ENCODE data around the gene LIPH.
A peak's percentile ranks its signal among the peaks of the same experiment; 100 is the strongest.
"Not testable (repeated sequence)": the region's sequence is repeated elsewhere in the genome, so short reads cannot be mapped to it uniquely, and the experiment has no call there.

Gene LIPH

GRCh38 chr3:185552358-185552877, at the start of gene LIPH:
Gene LIPH, minus strand, starts transcription at chr3:185552588. Its CDS starts 117 bp downstream, at chr3:185552471.
- no peak for DNase-seq (ENCODE audit: low read depth in 2 of 2, low spot score in 1 of 2)

GRCh38 chr3:185595526-185595925, 43.1 kb upstream of the LIPH start:
- DNase-seq (ENCODE audit: low read depth in 2 of 2, low spot score in 1 of 2) = no peak

DNA sequence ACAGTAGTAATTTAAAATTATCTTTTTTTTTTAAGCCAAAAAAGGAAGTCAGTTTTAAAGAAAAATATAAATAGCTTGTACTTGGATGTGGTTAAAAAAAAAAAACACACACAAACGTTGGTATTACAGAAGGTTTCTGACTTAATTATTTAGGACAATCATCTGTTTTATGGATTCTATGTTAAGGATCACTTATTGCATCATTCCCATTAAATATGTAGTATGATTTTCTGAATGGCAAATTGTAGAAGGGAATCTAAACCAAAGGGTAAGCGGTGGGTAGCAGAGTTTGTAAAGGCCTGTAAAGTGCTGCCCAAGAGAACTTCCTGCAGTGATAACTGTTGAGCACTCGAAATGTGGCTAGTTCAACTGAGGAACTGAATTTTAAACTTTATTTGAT, 41.7 kb upstream of the LIPH start:
- no peak for DNase-seq (ENCODE audit: low read depth in 2 of 2, low spot score in 1 of 2)

DNA sequence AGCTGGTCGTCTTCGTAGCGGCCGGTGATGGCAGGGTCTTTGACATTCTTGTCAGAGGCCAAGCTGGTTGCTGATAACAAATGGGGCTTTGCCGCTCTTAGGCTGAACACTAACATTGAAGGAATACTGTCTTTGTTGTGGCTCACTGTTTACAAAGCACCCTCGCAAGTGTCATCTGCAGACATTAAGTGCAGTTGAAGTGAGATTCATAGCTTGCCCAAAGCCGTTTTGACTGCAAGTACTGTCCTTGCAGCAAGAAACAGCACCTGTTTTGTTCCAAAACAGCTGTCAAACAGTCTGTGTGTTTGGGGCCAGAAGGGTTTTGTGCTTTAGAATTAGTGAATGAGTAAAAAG, 34.3 kb upstream of the LIPH start:
- DNase-seq (ENCODE audit: low read depth in 2 of 2, low spot score in 1 of 2) = no peak

DNA sequence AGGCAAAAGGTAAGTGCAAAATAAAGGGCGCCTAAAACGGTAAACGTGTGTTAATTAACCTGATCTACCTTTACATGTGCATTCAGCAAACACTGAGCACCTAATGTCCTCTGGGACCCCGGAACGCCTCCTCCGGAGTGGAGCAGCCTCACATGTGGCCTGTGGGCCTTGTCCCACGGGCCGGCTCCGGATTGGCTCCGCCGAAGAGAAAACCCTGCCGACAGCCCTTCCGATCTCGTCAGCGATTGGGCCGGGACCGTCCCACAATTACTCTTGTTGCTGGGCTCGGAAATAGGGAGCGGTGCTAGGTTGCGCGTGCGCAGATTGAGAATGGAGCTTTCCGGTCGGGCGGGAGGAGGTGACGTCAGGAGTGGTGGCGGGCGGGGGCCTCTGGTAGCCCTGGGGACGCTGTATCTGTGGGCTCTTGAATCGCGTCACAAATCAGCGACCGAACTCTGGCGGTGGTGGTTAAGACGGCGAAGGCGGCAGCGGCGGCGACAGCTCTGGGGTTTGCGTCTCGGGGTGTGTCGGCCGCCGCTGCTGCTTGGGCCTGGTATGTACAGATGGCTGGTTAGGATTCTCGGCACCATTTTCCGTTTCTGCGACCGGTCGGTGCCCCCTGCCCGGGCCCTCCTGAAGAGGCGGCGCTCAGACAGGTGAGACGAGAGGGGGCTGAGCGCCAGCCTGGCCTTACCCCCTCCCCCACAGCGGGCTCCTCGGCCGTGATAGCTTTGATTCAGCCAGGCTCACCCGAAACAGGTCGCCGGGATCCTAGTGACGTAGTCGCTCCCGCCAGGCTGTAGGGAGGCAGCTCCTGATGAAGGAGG, 33.7 kb upstream of the LIPH start, which contains the start of gene SENP2:
TSS of gene SENP2 (plus strand) at position 437 of the 827 bp plus-strand sequence. CDS start at position 556, 119 bp downstream.
- DNase-seq (ENCODE audit: low read depth in 2 of 2, low spot score in 1 of 2) = peak; percentile 99

- no peak for DNase-seq (ENCODE audit: low read depth in 2 of 2, low spot score in 1 of 2)
Observed at GRCh38 chr3:185585518-185585858, 33.1 kb upstream of the LIPH start.

DNA sequence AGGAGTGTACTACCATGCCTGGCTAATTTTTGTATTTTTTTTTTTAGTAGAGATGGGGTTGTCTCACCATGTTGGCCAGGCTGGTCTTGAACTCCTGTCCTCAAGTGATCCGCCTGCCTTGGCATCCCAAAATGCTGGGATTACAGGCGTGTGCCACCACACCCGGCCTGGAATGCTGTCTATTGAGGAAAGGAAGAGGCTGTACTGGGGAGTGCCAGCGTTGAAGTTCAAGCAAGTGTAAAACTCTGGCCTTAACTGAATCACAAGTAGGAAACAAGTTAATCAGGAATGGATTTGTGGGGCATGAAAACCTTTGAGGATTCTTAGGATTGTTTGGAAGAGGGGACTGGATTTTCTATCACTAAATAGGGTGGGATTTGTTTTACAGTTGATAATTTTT, 32.3 kb upstream of the LIPH start:
- DNase-seq (ENCODE audit: low read depth in 2 of 2, low spot score in 1 of 2) = no peak

DNA sequence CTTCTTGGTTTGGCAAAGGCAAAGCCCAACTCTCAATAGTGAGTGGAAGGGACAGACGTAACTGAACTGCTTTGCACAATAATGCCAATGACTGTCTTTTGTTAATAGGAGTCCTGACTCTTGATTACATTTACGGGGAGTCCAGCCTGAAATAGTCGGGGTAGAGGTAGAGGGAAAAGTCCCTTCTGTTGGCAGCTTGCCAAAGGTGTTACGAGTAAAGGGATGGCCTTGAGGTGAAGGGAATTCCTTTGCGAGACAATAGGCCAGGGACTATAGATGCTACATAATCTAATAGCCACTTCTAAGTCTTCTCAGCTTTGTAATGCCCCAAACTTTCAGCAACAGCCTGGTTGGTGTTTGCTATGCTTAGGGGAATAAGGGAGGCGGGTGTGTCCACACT, 31.5 kb upstream of the LIPH start:
- no peak for DNase-seq (ENCODE audit: low read depth in 2 of 2, low spot score in 1 of 2)

- no peak for DNase-seq (ENCODE audit: low read depth in 2 of 2, low spot score in 1 of 2)
Observed at GRCh38 chr3:185582871-185583270, 30.5 kb upstream of the LIPH start.

DNA sequence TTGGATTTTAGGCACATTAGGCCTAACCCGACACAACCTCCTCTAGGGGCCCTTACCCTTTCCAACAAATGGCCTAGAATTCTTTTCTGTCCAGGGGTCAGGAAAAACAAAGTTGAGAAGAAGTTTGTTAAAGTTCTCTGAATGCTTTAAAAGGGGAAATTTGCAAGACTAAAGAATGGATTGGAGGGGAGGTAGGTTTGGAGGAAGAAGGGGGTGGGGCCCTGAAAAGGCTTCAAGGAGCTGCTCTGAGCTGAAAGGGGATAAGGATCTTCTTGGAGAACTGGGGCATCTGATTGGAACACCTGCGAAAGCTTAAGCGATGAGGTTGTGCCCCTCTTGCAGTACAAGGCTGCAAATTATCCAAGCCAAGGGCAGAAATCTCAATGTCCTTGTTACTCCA, 29.8 kb upstream of the LIPH start:
- DNase-seq (ENCODE audit: low read depth in 2 of 2, low spot score in 1 of 2) = no peak

DNA sequence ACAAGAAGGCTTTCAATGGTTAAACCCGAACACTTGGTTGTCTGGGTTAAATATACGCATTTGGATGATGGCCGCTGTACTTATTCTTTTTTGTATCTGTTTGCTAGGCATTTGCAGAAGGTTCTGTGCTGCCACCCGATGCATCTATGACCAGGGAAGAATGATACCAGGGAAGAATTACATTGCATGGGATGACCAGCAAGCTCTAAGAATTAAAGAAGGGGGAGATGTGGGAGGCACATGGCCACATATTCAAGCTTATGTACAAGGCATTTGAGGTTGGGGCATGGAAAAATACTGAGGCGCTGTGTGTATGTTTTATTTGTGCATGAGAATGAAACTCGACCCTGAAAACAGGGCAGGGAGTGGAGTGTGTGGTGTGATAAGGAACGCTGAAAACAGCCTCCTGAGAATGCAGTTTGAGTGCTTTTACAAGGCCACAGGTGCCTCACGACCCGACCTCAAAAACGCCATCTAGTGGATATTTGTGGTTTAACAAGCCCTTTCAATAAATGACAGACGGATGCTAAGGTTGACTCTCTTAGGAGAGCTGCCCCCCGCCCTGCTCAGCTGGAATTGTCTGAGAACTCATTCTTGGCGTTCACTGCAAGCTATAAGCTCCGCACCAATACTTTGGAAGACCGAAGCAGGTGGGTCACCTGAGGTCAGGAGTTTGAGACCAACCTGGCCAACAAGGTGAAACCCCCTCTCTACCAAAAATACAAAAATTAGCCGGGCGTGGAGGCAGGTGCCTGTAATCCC, 22.9 kb upstream of the LIPH start:
- not testable (repeated sequence) for DNase-seq (ENCODE audit: low read depth in 2 of 2, low spot score in 1 of 2)

GRCh38 chr3:185572183-185572582, 19.8 kb upstream of the LIPH start:
- no peak for DNase-seq (ENCODE audit: low read depth in 2 of 2, low spot score in 1 of 2)

GRCh38 chr3:185561958-185562357, 9.6 kb upstream of the LIPH start:
- no peak for DNase-seq (ENCODE audit: low read depth in 2 of 2, low spot score in 1 of 2)

DNA sequence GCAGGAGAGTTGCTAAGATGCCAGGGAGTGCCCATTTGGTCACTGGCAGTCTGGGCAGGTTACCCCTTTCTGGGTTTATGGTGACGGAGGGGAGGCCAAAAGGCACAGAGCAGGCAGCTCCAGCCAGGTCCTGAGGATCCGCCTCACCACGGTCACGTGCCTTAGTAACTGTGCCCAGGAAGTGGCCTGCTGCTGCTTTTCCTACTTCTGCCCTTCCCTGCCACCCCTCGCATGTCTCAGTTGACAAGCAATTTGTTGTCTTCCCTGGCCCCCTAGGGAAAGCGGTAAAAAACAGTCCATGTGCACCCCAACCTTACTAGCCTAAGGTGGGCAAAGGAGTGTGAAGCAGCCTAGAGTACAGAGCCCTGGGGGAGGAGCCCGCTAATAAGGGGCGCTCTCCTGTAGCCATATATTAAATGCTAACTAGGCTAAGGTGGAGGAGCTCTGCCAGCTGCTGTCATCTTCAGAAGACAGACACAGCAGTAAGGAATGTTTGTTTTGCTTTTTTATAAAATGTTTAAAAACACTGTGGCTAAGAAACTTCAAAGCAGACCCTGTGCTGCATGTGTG, 9.1 kb upstream of the LIPH start:
- no peak for DNase-seq (ENCODE audit: low read depth in 2 of 2, low spot score in 1 of 2)

DNA sequence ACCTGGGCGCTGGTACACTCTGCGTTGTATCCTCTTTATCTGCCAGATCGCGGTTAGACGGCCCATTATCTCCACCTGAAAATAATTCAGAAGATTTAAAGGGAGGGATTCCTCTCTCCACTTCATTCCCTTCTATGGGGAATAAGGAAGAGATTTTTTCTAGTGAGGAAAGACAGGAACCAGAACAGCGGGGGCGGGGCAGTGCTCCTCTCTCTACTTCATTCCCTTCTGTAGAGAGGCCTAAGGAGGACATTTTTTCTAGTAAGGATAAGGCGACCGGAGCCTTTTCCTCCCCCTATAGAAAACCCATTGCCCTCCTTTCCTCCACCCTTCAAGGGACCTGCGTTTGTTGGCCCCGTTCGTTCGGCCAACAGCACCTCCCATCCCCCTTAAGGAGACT, 8.3 kb upstream of the LIPH start:
- DNase-seq (ENCODE audit: low read depth in 2 of 2, low spot score in 1 of 2) = no peak

DNA sequence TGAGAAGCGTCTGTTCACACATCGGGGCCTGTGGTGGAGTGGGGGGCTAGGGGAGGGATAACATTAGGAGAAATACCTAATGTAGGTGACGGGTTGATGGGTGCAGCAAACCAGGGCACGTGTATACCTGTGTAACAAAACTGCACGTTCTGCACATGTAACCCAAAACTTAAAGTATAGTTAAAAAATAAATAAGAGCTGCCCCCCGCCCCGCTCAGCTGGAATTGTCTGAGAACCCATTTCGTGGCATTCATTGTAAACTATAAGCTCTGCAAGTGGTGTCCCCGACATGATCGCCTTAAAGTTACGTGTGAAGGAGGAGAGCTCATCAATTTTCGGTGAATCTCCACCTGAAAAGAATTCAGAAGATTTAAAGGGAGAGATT, 7.3 kb upstream of the LIPH start:
- no peak for DNase-seq (ENCODE audit: low read depth in 2 of 2, low spot score in 1 of 2)

DNA sequence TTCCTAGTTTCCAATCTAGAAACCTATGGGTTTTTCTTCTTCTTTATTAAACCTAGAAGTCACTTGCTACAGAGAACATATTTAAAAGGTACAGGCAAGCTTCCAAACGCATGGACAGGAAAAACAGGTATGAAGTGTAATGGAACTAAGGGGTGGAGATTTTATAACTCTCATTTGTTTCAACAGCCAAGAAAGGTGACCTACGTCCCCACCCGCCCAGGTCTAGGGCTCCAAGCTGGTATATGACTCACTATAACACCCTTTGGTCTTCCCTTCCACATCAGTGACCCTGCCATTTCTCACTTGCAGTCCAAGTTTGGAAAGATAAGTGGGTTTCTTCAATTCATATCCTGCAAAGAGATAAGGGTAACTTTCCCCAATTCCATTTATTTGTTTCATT, 6.0 kb upstream of the LIPH start:
- no peak for DNase-seq (ENCODE audit: low read depth in 2 of 2, low spot score in 1 of 2)

DNA sequence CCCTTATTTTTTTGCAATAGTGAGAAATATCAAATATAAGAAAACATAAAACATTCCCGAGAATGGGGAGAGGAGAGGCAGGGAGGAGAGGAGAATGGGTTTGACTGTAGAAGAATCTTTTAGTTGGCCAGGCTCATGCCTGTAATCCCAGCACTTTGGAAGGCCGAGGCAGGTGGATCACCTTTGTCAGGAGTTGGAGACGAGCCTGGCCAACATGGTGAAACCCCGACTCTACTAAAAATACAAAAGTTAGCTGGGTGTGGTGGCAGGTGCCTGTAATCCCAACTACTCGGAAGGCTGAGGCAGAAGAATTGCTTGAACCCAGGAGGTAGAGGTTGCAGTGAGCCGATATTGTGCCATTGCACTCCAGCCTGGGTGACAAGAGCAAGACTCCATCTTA, 4.3 kb upstream of the LIPH start:
- DNase-seq (ENCODE audit: low read depth in 2 of 2, low spot score in 1 of 2) = not testable (repeated sequence)

- DNase-seq (ENCODE audit: low read depth in 2 of 2, low spot score in 1 of 2) = no peak
Observed at GRCh38 chr3:185555860-185556347, 3.5 kb upstream of the LIPH start.

GRCh38 chr3:185555101-185555501, 2.7 kb upstream of the LIPH start:
- DNase-seq (ENCODE audit: low read depth in 2 of 2, low spot score in 1 of 2) = no peak

DNA sequence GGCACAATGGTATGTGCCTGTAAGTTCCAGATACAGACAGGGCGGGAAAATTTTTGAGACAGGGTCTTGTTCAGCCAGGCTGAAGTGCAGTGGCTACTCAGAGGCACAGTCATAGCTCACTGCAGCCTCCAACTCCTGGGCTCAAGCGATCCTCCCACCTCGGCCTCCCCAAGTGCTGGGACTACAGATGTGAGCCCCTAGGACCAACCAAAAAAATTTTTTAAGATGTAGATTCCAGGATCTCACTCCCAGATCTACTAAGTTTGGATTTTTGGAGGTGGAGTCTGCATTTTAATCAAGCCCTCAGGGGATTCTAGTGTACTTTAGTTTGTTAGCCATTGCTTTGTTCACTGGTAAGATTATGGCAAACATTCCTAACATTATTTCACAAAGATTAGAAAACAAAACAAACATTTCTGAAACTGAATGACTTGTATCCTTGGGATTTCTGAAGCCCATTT, 2.7 kb downstream of the LIPH start:
- no peak for DNase-seq (ENCODE audit: low read depth in 2 of 2, low spot score in 1 of 2)

DNA sequence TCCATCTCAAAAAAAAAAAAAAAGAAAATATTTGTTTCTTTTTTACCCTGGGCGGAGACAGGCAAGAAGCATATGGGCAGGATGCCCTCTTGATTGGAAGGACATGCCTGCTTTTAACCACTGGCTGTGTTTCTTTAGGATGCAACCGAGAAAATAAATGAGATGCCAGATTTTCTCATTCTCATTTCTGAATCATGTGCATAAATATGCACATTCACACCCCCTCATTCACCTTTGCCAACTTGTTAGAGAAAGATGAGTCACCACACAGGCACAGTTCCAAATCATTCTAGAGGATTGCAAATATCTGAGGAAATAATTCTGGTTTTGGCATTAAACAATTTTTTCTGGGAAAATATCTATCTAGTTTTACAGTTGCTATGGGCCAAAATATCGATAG, 3.3 kb downstream of the LIPH start:
- no peak for DNase-seq (ENCODE audit: low read depth in 2 of 2, low spot score in 1 of 2)

Measured in stimulated activated CD8-positive, alpha-beta memory T cell treated with anti-CD3 and anti-CD28 coated beads, Interleukin-4, amount 100 ng/mL, for 1 hour (primary cell).